PC-9 (cell line): ENCODE data around the gene SNRNP48.

Experiments used
- CTCF ChIP-seq: fragments of 200-600 bp; sonication (generic); conservative IDR thresholded peaks from 2 replicates; pipeline ENCODE4 v1.6.1; 2017; ENCODE audit warnings: mixed run types, antibody characterized with exemption, mild to moderate bottlenecking, moderate library complexity
- EZH2 ChIP-seq: fragments of 200-600 bp; sonication (generic); IDR thresholded peaks from 2 replicates; pipeline ENCODE4 v1.8.0; 2017; ENCODE audit warnings: antibody characterized with exemption, low read depth

GRCh38 chr6:7543789-7544424 lies 46.1 kb upstream of the SNRNP48 start:
- no peak for TF ChIP-seq CTCF
- TF ChIP-seq EZH2, result no peak
